Measurements from ENCODE around the gene STK17B.

DNA sequence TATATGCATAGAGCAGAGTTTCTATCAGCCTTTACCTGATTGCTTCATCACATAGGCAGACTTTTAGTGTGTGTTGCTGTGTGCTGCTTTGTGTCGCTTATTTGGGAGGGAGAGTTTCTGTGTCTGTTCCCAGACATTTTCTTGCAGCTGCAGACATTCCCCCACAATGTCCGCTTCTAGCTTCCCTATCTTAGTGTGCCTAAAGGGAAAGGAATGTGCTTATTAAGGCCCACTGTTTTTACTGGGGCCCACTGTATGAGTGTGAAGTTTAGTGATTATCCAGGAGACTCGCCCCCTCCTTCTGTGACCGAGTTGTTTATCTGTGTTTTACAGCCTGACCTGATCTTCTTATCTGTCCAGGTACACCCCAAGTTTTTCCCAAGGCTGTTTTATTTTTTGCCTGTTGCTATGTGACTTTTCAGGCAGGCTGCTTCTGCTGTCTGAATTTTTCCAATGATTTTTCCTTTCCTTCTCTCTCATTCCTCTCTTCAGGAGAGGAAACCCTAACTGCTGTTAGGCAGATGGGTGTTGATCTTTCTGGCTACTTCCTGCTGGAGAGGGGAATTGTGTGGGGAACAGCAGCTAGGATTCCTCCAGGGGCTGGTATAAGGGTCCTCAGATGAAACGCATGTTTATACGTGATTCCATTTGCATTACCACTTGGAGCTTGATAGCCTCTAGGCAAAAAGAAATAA lies 47.6 kb downstream of the STK17B start:
- no peak for TF ChIP-seq CREB1 (IDR thresholded peaks at IDR 0.05)
- TF ChIP-seq ZNF274 (IDR thresholded peaks at IDR 0.05; ENCODE audit: borderline replicate concordance, extremely low read depth, low read length) = no peak
- TF ChIP-seq, protein P1, sequence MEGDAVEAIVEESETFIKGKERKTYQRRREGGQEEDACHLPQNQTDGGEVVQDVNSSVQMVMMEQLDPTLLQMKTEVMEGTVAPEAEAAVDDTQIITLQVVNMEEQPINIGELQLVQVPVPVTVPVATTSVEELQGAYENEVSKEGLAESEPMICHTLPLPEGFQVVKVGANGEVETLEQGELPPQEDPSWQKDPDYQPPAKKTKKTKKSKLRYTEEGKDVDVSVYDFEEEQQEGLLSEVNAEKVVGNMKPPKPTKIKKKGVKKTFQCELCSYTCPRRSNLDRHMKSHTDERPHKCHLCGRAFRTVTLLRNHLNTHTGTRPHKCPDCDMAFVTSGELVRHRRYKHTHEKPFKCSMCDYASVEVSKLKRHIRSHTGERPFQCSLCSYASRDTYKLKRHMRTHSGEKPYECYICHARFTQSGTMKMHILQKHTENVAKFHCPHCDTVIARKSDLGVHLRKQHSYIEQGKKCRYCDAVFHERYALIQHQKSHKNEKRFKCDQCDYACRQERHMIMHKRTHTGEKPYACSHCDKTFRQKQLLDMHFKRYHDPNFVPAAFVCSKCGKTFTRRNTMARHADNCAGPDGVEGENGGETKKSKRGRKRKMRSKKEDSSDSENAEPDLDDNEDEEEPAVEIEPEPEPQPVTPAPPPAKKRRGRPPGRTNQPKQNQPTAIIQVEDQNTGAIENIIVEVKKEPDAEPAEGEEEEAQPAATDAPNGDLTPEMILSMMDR (IDR thresholded peaks at IDR 0.05; ENCODE audit: control extremely low read depth in 1 of 3, insufficient read depth in 1 of 3, low read depth in 1 of 3, low read length in 3 of 3) = no peak
- TF ChIP-seq, protein P2, sequence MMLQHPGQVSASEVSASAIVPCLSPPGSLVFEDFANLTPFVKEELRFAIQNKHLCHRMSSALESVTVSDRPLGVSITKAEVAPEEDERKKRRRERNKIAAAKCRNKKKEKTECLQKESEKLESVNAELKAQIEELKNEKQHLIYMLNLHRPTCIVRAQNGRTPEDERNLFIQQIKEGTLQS (IDR thresholded peaks at IDR 0.05; ENCODE audit: insufficient read depth, low read depth, low read length) = no peak
- no peak for TF ChIP-seq EGR1 (IDR thresholded peaks at IDR 0.05; ENCODE audit: borderline replicate concordance, low read depth, low read length)
- no peak for TF ChIP-seq MAFK (IDR thresholded peaks at IDR 0.05; ENCODE audit: low read depth, low read length)
- no peak for TF ChIP-seq SP1 (IDR thresholded peaks at IDR 0.05; ENCODE audit: low read depth, low read length)
- TF ChIP-seq YY1 (IDR thresholded peaks at IDR 0.05; ENCODE audit: low read depth, low read length) = no peak

Measured in H1 (cell line).